Mesothelial cell of epicardium (in vitro differentiated cells): ENCODE data around the gene ANKRD29. TPM values are rescaled to one million over a fixed set of nuclear protein-coding genes. Genes with fewer than 3 reads are reported as not detected.

ENCODE experiments used
- DNase-seq, 2 experiments: peaks; one replicate each; pipeline ENCODE4 v3.0.0; 2021; ENCODE audit warnings: low spot score in 2 of 2; ENCODE audit not compliant: unreplicated experiment in 2 of 2
- H3K27ac Mint-ChIP-seq: 2 replicates; pipeline ENCODE4 v1.8.0; 2021; ENCODE audit warnings: mixed read lengths
- H3K27me3 Mint-ChIP-seq: 2 replicates; pipeline ENCODE4 v1.8.0; 2021; ENCODE audit warnings: low read depth, mixed read lengths
- H3K36me3 Mint-ChIP-seq: 2 replicates; pipeline ENCODE4 v1.8.0; 2021; ENCODE audit warnings: mixed read lengths
- H3K4me1 Mint-ChIP-seq: 2 replicates; pipeline ENCODE4 v1.8.0; 2021; ENCODE audit warnings: mixed read lengths
- H3K4me3 Mint-ChIP-seq: 2 replicates; pipeline ENCODE4 v1.8.0; 2021; ENCODE audit warnings: mild to moderate bottlenecking, moderate library complexity, mixed read lengths
- H3K9me3 Mint-ChIP-seq: 2 replicates; pipeline ENCODE4 v1.8.0; 2021; ENCODE audit warnings: mixed read lengths
- CTCF ChIP-seq: fragments of 200-600 bp; sonication (generic); IDR thresholded peaks from one replicate; pipeline ENCODE4 v1.5.0; 2021; ENCODE audit warnings: antibody characterized with exemption; ENCODE audit not compliant: unreplicated experiment
- total RNA-seq: library from RNA; stranded (reverse); gene quantifications from 3 replicates; pipeline ENCODE4 v1.2.1, GENCODE V29; 2021

ANKRD29 gene
- total RNA-seq, 1 donor from 2014 or later = 2.3 TPM

DNA sequence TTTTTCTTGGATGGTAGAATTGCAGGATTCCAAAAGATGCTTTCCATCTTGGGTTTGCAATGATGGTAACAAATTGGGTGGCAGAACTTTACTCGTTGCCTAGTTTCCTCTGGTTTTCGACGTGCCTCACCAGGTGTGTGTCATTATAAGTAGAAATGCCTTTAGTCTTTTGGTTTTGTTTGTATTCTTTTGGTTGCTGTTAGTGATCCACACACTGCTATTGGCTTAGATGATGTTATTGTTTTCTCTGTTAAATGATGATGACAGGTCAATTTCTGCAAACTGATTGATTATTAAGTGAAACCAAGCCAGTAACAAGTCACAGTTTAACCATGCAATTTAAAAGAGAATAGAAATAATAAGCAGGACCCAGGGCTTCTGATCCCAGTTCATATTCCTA, 20.4 kb upstream of the ANKRD29 start:
- peaks cover 73% of the 10 kb centered on the region for H3K27me3 Mint-ChIP-seq
- peaks cover 3% of the 10 kb centered on the region for H3K9me3 Mint-ChIP-seq
- peaks cover 6% of the 10 kb centered on the region for H3K4me1 Mint-ChIP-seq
- H3K36me3 Mint-ChIP-seq = no peaks in the 10 kb centered on the region
- DNase-seq = no peak
- H3K4me3 Mint-ChIP-seq = no peak overlapping the region
- TF ChIP-seq CTCF = no peak
- no peak overlapping the region for H3K27ac Mint-ChIP-seq

DNA sequence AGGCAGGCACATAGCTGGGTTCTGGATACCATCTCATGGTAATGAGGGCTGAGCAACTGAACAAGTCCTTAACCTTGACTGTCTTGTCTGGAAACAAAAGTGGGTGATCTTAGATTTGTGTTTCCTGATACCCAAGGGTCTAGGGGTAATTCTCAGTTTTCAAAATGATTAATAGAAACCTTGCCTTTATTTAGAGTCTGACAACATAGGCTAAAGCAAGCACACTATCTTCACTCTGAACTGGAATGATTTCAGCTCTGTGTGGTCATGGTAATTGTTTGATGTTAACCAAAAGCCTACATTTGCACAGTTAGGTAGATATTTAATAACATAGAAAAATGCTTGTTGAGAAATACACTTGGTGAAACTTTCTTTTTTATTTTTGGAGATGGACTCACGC, 19.8 kb upstream of the ANKRD29 start:
- H3K36me3 Mint-ChIP-seq = no peaks in the 10 kb centered on the region
- H3K9me3 Mint-ChIP-seq = peaks cover 3% of the 10 kb centered on the region
- peaks cover 6% of the 10 kb centered on the region for H3K4me1 Mint-ChIP-seq
- H3K27ac Mint-ChIP-seq = no peak overlapping the region
- peaks cover 68% of the 10 kb centered on the region for H3K27me3 Mint-ChIP-seq
- no peak for TF ChIP-seq CTCF
- no peak overlapping the region for H3K4me3 Mint-ChIP-seq
- DNase-seq = no peak

- no peak overlapping the region for H3K27ac Mint-ChIP-seq
- H3K4me3 Mint-ChIP-seq = no peak overlapping the region
- peaks cover 6% of the 10 kb centered on the region for H3K4me1 Mint-ChIP-seq
- TF ChIP-seq CTCF = no peak
- no peaks in the 10 kb centered on the region for H3K36me3 Mint-ChIP-seq
- DNase-seq = no peak
- H3K27me3 Mint-ChIP-seq = peaks cover 68% of the 10 kb centered on the region
- peaks cover 3% of the 10 kb centered on the region for H3K9me3 Mint-ChIP-seq
Observed at GRCh38 chr18:23682045-23682444, 19.3 kb upstream of the ANKRD29 start.

- DNase-seq = no peak
- no peak overlapping the region for H3K27ac Mint-ChIP-seq
- H3K9me3 Mint-ChIP-seq = no peaks in the 10 kb centered on the region
- H3K4me3 Mint-ChIP-seq = no peak overlapping the region
- no peaks in the 10 kb centered on the region for H3K36me3 Mint-ChIP-seq
- peaks cover 52% of the 10 kb centered on the region for H3K27me3 Mint-ChIP-seq
- H3K4me1 Mint-ChIP-seq = no peaks in the 10 kb centered on the region
- no peak for TF ChIP-seq CTCF
Observed at GRCh38 chr18:23675896-23676295, 13.2 kb upstream of the ANKRD29 start.

- no peak overlapping the region for H3K27ac Mint-ChIP-seq
- H3K36me3 Mint-ChIP-seq = no peaks in the 10 kb centered on the region
- peaks cover 50% of the 10 kb centered on the region for H3K27me3 Mint-ChIP-seq
- no peak for DNase-seq
- no peaks in the 10 kb centered on the region for H3K9me3 Mint-ChIP-seq
- H3K4me3 Mint-ChIP-seq = no peak overlapping the region
- no peak for TF ChIP-seq CTCF
- no peaks in the 10 kb centered on the region for H3K4me1 Mint-ChIP-seq
Observed at GRCh38 chr18:23675236-23675635, 12.5 kb upstream of the ANKRD29 start.

- H3K27me3 Mint-ChIP-seq = peaks cover 54% of the 10 kb centered on the region
- H3K4me1 Mint-ChIP-seq = no peaks in the 10 kb centered on the region
- no peak overlapping the region for H3K4me3 Mint-ChIP-seq
- H3K27ac Mint-ChIP-seq = no peak overlapping the region
- TF ChIP-seq CTCF = no peak
- DNase-seq = no peak
- H3K9me3 Mint-ChIP-seq = no peaks in the 10 kb centered on the region
- H3K36me3 Mint-ChIP-seq = no peaks in the 10 kb centered on the region
Observed at GRCh38 chr18:23673725-23674124, 11.0 kb upstream of the ANKRD29 start.
